SU-DHL-6 (cell line): ENCODE measurements around the gene MORC2.

Experiments
- EZH2phosphoT487 ChIP-seq: fragments of 200-600 bp; sonication (generic), shearing (Covaris generic); conservative IDR thresholded peaks from 2 replicates; pipeline ENCODE4 v1.6.1; 2018; ENCODE audit warnings: mild to moderate bottlenecking, antibody characterized with exemption, low read length, moderate library complexity, mixed read lengths
- TF ChIP-seq, protein P1 (sequence below): fragments of 200-600 bp; sonication (generic); IDR thresholded peaks from one replicate; pipeline ENCODE4 v1.5.1; 2017; ENCODE audit warnings: antibody characterized with exemption, mild to moderate bottlenecking, low read length, moderate library complexity; ENCODE audit not compliant: insufficient read depth, poor library complexity, severe bottlenecking

DNA sequence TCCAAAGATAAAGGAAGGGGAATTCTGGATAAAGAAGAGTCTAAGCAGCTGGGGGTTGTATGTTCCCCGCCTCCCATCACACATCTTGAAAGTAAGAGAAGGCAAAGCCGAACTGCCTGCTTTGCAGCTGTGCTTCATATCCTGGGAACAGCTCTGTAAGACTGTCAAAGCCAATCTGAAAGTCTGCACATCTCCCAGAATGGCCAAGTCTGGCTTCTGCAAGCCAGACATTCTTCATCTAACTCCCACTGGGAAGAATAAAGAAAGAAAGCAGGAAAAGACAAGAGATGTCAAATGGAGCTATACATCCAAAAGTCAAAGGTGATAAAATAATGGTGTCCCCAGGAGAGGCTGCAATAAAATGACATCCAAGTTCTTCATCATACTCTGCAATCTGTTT, 15.4 kb downstream of the MORC2 start:
- TF ChIP-seq, protein P1, sequence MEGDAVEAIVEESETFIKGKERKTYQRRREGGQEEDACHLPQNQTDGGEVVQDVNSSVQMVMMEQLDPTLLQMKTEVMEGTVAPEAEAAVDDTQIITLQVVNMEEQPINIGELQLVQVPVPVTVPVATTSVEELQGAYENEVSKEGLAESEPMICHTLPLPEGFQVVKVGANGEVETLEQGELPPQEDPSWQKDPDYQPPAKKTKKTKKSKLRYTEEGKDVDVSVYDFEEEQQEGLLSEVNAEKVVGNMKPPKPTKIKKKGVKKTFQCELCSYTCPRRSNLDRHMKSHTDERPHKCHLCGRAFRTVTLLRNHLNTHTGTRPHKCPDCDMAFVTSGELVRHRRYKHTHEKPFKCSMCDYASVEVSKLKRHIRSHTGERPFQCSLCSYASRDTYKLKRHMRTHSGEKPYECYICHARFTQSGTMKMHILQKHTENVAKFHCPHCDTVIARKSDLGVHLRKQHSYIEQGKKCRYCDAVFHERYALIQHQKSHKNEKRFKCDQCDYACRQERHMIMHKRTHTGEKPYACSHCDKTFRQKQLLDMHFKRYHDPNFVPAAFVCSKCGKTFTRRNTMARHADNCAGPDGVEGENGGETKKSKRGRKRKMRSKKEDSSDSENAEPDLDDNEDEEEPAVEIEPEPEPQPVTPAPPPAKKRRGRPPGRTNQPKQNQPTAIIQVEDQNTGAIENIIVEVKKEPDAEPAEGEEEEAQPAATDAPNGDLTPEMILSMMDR = no peak
- TF ChIP-seq EZH2phosphoT487 = no peak
